GM21825 (cell line): ENCODE data around the gene LRRC15.

Experiments
- ATAC-seq: cut with Tn5 transposase; IDR thresholded peaks from one replicate; pipeline ENCODE4 v1.9.1; 2021; ENCODE audit warnings: mild to moderate bottlenecking, moderate library complexity; ENCODE audit not compliant: unreplicated experiment

The LRRC15 gene

GRCh38 chr3:194386066-194386465, 16.5 kb upstream of the LRRC15 start:
- ATAC-seq: no peak

DNA sequence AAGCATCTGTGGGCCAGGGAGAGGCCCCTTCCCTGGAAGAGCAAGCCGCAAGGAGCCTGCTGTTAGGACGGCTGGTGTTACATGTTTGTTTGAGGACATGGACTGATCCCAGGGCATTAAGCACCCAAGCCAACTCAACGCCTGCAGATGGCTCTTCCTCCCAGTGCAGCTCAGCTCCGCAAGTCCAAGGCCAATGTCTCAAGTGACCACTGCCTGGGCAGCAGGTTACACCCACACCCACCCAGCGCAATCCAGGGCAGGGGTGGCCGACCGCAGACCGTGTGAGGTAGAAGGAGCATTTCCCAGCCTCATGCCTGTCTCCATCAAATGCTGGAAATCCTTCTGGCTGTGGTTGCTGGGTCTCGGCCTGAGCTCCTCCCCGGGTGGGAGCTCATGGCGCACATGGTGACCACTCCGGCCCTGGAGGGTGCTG, 15.0 kb upstream of the LRRC15 start:
- ATAC-seq: no peak

- ATAC-seq: no peak
These were observed 14.6 kb upstream of the LRRC15 start for GRCh38 chr3:194384156-194384555.

- ATAC-seq: no peak
These were observed 13.9 kb upstream of the LRRC15 start for GRCh38 chr3:194383276-194383940.

DNA sequence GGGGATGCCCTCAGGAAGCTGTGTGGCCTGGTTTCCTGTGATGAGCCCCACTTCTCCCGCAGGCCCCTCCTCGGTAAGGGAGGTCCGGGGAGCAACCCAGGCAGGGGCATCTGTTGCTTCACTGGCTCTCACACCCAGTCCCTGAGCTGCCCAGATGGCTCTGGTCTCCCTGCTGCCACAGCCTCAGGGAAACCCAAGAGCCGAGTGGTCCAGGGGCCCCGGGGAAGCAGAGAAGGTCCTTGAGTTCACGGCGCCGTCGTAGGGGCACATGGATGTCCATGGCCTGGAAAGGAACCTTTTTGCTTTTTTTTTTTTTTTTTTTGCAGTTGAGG, 13.3 kb upstream of the LRRC15 start:
- no peak for ATAC-seq

DNA sequence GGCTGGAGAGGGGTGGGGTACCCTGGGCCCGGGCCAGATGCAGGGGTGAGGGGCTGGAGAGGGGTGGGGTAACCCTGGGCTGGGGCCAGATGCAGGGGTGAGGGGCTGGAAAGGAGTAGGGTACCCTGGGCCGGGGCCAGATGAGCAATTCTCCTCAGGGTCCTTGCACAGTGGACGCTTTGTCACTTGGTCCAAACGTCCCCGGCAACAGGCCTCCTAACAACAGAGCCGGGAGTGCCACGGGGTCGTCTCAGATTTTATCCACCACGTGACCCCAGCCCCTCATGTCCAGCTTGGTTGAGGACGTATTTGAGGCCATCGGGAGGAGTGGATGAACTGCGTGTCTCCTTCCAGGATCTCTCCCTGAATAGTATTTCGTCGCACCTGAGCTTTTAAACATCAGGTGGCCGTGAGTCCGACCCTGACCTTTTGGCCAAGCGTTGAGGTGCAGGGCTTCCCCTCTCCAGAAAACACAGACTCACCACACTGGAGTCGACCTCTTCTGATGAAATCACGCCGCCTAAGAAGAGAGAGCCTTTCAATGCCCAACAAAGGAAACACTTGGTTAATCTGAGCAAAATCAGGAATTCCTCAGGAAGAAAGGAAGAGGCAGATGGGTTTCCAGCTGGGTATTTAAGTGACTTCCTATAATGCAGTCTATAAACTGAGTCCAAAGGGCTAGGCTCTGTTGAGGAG, 12.8 kb upstream of the LRRC15 start:
- no peak for ATAC-seq

DNA sequence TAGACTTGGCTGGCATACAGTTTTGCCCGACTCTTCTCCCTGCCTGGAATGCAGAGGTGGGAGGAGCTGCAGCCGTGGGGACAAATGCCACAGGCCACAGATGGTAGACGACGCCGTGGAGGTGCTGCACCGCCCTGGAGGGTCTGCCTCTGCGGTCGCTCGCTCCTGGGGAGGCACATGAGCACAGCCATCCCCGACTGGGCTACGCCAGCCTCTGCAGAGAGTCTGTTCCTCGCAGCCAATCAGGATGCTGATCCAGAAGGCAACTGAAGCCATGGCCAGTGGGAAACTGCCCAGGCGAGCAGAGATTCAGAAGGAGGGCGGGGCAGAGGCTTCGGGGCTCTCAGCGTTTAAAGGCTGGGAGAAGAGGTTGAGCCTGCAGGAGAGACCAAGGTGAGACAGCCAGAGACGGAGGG, 11.9 kb upstream of the LRRC15 start:
- no peak for ATAC-seq

DNA sequence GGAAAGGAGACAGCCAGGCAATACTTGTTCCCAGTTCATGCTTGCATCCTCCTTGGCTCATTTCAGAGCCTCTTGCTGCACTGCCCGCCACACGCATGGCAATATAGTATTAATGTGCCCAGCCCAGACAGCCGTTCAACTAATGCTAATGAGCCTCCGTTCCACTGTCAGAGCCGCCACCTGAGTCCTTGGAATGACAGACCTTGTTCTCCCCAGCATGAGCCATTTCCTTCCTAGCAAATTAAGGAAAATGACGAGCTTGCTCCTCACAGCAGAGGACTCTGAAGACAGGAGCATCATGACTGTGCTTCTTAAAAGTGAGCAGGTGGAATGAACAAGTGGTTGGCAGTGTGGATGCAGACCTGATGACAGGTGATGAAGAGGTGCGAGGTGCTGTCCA, 10.8 kb upstream of the LRRC15 start:
- ATAC-seq: no peak

DNA sequence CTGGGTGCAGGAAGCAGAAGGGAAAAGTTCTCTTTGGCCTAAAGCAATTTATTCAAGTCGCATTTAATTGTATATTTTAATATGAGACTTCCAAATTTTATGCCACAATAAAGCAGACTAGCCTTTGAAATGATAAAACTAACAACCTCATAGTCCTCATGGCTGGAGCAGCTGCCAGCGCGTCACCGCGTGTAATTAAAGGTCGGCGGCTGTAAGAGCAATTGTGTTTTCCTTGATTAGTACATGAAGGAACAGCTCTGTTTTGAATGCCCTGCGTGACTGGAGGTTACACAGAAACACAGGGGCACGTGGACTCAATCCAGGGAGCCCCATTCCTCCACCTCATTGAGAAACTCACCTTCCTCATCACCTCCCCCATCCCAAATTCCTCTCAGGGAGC, 10.1 kb upstream of the LRRC15 start:
- ATAC-seq: no peak

- ATAC-seq: no peak
These were observed 9.7 kb upstream of the LRRC15 start for GRCh38 chr3:194379231-194379630.

DNA sequence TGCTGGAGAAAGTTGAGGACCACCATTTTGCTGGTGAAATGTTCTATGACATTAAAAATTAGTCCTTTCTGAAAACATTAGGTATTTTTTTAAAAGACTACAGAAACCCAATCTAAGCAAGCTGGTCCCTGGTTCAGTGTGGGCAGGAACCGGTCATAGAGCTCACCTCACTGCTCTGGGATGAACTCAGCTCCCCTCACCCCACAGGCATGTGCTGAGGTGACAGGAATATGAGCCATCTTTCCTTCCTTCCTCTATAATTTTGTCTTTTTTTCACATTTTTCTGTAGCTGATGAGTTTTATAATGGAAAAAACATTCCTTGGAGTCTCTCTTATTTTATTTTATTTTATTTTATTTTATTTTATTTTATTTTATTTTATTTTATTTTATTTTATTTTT, 8.2 kb upstream of the LRRC15 start:
- no peak for ATAC-seq

DNA sequence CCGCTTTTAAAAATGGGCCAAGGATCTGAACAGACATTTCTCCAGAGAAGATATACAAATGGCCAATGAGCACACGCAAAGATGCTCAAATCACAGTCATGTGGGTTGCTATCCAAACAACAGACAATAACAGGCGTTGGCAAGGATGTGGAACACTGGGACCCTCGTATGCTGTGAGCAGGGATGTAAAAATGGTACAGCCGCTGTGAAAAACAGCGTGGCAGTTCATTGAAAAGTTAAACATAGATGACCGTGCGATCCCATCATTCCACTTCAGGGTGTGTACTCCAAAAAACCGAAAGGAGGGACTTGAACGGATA, 6.7 kb upstream of the LRRC15 start:
- no peak for ATAC-seq

DNA sequence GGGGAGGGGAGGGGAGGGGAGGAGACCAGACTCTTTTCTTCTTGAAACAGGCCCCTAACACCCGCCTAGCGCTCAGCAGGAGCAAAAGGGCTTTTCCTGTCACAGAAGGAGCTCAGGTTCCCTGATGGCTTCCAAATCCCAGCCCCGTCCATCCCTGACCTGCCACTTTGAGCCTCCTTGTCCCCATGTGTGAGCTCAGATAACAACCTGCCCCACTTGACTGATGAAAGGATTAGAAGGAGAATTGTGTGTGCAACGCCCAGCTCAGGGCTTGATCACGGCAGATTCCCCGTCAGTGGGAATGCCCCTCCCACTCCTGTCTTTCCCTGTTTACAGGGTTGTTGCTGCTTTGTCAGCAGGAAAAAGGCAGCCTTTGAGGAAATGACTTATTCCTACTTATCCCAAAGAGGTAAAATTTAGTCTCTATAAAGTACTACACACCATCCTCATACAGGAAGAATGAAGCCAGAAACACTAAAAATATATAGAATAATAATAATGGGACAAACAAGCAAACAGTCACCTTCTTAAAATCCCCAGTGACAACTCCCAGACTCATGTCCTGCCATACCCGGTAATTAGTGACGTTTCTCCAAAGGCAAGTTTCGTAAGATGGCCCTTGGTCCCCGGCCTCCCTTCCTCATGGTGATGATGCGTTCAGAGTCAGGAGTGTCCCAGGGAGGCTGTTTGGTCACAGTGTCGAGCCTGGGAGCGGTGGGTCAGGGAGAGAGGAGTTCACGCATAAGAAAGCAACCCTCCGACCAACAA, 6.1 kb upstream of the LRRC15 start:
- no peak for ATAC-seq

- no peak for ATAC-seq
These were observed 5.4 kb upstream of the LRRC15 start for GRCh38 chr3:194374935-194375334.

DNA sequence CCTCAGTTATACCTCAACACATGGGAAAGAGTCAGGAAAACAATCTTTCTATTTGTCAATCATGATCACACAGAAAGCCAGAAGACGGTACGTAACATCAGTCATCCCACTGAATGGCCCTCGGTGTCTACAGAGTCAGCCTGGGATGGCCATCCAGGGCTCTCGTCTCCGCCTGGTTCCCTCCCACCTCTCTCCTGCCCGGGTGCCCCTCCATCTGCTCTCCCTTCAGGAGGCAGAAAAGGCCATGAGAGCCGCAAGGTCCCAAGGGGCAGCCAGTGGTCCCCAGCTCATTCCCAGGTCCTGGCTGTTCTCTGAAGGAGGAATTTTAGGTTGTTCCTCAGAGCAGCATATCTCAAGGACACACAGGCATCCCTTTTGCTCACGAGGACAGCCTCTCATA, 4.4 kb upstream of the LRRC15 start:
- no peak for ATAC-seq

DNA sequence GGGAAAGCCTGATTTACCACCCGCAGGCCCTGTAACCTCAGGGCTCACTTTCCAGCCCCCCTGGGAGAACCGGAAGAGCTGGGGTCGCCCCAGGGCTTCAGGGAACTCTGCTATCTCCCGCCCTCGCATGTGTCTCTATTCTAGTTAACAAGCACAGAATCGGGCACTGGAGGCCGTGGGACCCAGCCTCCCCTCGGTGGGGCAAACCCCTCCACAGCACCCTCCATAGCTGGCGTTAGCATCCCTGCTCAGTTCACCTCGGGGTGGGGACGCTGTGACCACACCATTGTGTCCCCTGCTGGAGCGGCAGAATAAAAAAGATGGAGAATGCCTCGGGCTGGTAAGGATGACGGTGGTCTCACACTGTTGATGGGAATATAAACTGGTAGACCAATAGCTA, 3.5 kb upstream of the LRRC15 start:
- no peak for ATAC-seq

DNA sequence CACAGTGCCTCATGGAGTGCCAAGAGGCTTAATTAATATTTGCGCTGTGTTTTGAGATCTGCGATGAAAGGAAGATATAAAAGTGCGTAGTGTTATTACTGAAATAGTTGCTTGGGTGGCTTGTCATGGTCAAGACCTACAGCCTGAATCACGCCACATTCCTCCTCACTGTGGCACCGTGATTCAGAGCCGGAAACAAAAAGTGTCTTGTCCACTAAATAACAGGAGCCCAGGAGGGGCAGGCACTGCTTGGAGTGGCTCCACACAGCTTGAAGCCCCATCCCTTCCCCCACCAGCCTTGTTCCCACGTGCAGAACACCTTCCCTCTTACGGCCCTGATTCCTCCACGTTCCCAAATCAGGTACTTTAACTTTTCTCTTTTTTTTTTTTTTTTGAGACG, 1.2 kb upstream of the LRRC15 start:
- no peak for ATAC-seq

DNA sequence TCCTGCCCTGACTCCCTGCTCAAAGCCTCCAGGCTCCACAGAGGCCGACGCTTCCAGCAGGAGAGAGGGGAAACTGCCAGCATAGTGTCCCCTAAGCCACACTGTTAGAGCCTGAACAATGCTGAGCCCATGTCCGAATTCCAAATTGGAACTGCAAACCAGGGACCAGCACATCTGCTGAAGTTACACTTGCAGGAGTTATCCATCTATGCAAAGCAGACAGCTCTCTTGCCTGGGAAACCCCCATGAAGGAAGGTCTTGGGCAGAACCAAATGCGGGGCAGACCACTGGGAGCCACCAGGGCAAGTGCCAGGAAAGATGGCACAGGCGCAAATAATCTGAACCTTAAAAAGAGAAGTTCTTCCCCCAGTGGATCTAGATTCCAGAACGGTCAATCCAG, 625 bp downstream of the LRRC15 start:
- no peak for ATAC-seq

DNA sequence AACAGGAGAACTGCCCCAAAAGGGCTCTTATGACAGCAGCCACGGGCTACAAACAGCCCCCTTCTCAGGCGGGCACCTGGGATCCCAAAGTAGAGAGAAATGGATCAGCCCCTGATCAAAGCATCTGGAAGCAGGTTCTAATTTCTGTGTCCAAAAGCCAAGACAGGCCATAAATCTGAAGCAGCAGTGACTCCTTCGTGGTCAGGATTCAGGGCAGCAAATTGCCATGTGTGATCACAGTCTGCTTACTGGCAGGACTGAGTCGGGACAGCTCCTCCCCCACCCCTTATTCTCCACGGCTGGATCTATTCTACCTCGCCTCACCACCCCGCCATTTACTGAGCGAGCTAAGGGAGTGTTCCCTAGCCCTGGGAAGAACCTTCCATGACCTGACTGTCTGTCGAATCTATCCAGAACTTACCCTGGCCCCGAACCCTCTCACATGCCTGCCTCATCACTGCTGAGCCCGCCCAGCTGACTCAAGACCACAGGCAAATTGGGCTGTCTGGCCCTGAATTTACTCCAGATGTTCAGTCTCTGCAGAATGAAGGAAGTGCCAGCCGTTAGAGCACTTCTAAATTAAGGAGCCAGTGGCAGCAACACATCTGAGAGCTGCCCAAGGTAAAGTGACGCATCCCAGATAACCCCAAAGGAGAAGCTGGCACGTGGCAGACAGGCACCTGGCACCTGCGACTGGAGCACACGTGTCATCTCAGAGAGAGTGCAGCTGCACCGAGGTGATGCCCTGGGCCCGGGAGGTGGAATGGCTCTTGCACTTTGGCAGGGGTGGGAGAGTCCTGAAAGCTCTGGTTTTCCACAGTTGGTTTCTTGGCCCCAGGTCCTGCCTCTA, 1.3 kb downstream of the LRRC15 start:
- no peak for ATAC-seq

DNA sequence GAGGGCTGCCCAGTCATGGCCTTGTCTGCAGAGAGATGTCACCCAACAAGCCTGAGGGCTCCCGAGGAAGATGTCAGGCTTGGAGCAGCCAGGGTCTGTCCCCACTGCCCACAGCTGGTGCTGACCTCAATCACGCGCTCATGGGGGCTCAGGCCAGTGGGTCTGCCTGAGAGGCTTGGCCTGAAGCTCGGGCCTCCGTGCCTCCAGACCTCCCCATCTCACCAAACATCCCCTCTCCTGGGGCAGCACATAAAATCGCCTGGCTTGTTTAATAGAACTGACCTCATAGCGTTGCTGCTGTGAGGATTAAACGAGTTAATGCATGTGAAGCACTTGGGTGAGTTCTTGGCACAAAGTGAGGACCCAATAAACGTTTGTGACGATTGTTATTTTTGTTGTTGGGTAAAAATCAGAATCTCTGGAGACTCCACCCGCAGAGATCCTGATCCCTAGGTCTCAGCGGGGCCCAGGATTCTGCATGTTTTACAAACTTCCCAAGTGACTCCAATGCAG, 3.5 kb downstream of the LRRC15 start:
- ATAC-seq: no peak

DNA sequence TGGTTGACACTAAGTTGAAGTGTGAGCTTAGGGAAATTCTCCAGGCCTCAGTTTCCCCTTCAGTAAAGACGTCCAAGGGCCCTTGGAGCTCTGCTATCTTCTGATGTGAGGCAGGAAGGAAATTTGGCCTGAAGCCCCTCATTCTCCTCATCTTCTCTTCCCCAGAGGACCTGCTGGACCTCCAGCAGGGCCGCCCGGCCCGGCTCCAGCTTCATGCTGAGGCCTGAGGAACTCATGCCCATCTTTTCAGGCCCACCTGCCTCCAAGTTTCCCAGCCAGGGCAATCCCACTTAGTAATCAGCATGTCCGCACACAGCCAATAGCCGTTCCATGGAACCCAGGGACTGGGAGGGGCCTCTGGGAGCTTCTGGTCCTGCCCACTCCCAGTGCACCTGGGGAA, 4.0 kb downstream of the LRRC15 start:
- ATAC-seq: no peak
